Choroid plexus epithelial cell (primary cell): Measurements from ENCODE around the gene MUS81.

ENCODE experiments used
- DNase-seq: peaks from one replicate; pipeline ENCODE4 v3.0.0-alpha.2; 2010; ENCODE audit warnings: low read depth
- H3K4me3 ChIP-seq: 2 replicates; pipeline ENCODE4 v1.5.1; 2011; ENCODE audit warnings: low read depth, mild to moderate bottlenecking, control low read depth, low read length, moderate library complexity
- CTCF ChIP-seq: conservative IDR thresholded peaks from 2 replicates; pipeline ENCODE4 v1.5.1; 2011; ENCODE audit warnings: low read depth, mild to moderate bottlenecking, control low read depth, inconsistent platforms, low read length, moderate library complexity

MUS81 gene

GRCh38 chr11:65853246-65853979 lies 6.8 kb upstream of the MUS81 start:
- TF ChIP-seq CTCF: peak; percentile 30
- no peak overlapping the region for H3K4me3 ChIP-seq

DNA sequence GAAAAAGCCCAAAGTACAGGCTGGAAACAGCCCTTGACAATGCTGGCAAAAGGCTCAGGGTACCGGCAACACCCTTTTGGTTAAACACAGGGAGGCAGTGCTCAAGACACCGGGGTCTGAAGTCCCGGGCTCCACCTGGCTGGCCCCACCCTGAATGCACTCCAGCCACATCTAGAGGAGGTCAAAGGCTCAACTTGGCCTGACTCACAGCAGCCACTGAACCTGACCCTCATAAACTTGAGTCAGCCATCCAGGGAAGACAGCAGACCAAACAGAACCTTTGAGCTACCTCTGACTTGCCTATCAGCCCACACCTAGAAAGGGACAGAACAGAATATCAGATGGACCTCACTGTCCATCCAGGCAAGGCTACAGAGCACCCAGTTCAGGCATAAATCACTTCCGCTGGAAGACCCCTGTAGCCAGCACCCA lies 6.1 kb upstream of the MUS81 start:
- no peak for DNase-seq
- H3K4me3 ChIP-seq: no peak overlapping the region
- no peak for TF ChIP-seq CTCF

More at GRCh38 chr11:65853246-65853979, 6.8 kb upstream of the MUS81 start:
- no peak for DNase-seq

DNA sequence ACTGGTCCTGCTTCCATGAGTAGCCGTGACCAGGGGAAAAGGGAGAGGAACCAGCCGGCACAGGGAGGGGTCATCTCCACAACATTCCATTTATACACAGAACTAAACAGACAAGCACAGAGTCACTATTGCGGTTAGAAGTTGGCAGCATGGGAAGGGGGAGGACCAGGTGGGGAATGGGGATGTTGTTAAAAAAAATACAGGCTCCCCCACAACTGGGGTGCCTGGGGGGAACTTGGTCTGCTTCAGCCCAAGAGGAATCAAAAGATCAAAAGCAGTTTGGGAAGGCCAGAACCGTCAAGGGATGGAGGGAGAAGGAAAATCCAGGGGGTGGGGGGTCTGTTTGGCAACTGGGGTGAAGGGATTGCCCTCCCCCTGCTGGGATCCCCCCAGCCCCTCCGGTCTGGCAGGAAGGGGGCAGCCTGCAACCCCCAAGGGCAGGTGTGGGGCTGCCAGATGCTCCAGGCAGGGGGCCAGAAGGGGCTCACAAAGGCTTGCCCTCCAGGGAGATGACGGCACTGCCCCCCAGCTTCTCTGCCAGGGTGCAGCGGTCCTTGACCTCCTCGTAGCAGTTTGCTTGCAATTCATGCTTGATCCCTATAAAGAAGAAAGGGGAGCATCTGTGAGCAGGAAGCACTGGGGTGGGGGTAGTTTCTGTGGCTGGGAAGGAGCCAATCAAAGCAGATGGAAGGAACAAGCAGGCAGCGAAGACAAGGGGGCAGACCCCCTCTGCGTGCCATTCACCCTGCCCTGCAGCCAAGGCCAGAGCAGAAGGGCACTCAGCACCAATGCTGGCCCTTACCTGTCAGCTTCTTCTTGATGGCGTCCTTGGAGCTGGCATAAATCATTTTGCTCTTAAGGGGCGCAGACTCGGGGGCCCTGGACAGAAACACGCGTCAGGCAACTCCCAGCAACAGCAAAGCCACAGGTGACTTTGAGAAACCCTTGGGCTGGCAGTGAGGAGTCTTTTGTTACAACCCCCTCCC lies 5.1 kb upstream of the MUS81 start:
- no peak overlapping the region for H3K4me3 ChIP-seq
- no peak for DNase-seq
- TF ChIP-seq CTCF: no peak

DNA sequence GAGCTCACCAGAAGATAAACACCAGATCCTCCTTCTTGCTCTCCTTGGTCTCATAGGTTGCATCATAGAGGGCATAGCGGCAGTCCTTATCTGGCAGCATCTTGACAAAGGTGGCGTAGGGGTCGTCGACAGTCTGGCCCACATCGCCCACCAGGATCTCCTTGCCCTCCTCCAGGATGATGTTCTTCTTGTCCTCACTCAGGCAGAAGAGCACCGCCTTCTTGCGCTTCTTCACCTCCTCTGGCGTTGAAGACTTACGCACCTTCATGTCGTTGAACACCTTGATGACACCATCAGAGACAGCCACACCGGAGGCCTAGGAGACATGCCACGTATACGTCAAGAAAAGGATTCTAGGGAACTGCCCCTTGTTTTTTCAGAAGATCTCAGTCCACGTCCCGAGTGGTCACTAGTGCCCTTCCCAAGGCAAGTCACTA lies 4.3 kb upstream of the MUS81 start:
- TF ChIP-seq CTCF: no peak

DNA sequence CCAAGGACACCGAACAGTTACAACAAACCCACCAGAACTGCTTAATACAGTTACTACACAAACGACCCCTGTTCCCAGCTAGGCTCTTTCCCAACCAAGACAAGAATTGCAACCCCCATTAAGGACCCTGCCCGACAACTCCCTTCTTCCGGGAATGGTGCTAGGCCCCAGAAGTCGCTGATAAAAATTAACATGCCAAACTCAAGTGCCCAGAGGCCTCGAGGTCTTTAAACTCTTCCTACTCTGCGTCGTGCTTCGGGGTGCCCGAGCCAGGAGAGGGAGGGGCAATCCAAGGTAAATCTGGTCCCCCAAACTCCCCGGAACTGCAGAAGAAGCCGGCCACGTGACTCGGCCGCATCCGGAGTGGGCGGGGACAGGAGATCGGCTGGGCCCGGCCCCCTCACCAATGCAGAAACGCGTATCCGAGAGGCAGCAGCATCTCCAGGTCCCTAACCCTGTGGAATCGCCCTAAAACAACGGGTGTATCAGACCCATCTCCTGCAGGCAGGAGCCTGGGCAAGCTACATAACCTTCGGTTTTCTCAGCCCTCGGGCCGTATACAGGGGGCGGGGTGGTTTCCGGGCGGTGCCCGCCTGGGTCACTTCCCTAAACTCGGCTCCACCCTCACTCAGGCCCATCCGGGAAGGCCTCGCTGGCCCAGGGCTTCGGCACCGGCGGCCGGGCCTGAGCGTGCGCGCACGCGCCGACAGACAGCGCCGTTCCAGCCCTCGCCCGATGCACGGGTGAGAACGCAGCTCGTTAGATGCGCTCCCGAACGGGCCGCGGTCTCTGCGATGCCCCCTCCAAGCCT lies 3.3 kb upstream of the MUS81 start:
- DNase-seq: peak; percentile 74
- H3K4me3 ChIP-seq: peak overlapping the region; percentile 92
- TF ChIP-seq CTCF: no peak

More for the DNA sequence above, 4.3 kb upstream of the MUS81 start:
- H3K4me3 ChIP-seq: peak overlapping the region; percentile 92
- no peak for DNase-seq

- no peak for DNase-seq
- peak overlapping the region; percentile 92 for H3K4me3 ChIP-seq
- no peak for TF ChIP-seq CTCF
Observed at GRCh38 chr11:65857500-65857852, 2.8 kb upstream of the MUS81 start.
